Islet of Langerhans (tissue), 1 donor: ENCODE data around the gene ZFP92.
A peak's percentile ranks its signal among the peaks of the same experiment; 100 is the strongest.
"Not testable (repeated sequence)": the region's sequence is repeated elsewhere in the genome, so short reads cannot be mapped to it uniquely, and the experiment has no call there.

Experiments
- FAIRE-seq: peaks from one replicate; lab custom pipeline; 2011; peaks lifted over from hg19 to GRCh38; lab: Jason Lieb, UNC

ZFP92 gene, protein sequence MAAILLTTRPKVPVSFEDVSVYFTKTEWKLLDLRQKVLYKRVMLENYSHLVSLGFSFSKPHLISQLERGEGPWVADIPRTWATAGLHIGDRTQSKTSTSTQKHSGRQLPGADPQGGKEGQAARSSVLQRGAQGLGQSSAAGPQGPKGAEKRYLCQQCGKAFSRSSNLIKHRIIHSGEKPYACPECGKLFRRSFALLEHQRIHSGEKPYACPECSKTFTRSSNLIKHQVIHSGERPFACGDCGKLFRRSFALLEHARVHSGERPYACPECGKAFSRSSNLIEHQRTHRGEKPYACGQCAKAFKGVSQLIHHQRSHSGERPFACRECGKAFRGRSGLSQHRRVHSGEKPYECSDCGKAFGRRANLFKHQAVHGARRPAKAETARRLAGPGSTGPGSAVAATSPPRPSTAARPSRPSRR

DNA sequence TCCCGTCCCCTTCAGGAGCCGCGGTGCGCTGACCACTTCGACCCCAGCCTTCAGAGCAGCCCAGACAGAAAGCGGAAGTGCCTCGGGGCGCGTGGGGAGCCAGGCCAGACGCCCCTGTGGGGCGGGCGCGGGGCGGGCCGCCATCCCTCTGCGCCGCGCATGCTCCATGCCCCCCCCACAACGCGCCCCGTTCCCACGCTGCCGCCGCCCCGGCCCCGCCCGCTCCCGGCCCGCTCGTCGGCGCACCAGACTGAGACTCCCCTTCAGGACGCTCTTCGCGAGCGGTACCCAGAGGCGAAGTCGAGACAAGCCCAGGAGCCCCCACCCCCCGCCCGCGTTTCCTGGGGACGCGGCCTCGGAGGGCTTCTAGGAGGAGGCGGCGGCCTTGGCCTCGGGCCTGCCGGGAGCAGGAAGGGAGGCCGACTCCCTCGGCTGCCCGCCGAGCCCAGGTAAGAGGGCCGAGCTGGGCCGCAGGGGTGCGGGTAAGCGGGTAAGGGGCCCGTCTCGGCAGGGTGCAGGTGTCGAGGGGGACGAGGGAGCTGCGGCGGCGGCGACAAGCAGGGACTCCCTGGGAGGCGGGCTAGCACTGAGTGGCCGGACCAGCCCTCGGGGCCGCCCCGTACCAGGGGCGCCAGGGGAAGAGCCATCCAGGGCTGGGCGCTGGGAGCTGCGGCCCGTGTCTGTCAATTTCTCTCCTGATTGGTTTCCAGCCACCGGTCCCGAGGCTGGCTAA, at the start of gene ZFP92:
Gene ZFP92, plus strand, starts transcription at position 218 of the 733 bp plus-strand sequence. CDS start 6,851 bp downstream, outside the sequence.
- no peak for FAIRE-seq

- peak; percentile 93 for FAIRE-seq
Observed at GRCh38 chrX:153361781-153362397, 49.4 kb upstream of the ZFP92 start.

DNA sequence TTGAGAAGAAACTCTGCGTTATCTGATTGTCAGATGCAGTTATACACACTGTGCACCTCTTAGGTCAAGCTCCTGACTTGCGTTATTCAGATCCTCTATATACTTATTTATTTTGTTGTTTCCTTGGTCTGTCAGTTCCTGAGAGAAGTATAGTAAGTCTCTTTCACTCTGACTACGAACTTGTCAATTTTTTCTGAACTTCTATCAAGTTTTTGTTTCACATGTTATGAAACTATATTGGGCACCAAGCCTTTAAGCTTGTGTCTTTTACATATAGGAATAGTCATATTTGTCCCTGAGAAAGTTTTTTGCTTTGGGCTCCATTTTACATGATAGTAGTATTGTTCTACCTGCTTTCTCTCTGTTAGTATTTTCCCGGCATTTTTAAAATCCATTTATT, 45.6 kb upstream of the ZFP92 start:
- FAIRE-seq, result no peak

DNA sequence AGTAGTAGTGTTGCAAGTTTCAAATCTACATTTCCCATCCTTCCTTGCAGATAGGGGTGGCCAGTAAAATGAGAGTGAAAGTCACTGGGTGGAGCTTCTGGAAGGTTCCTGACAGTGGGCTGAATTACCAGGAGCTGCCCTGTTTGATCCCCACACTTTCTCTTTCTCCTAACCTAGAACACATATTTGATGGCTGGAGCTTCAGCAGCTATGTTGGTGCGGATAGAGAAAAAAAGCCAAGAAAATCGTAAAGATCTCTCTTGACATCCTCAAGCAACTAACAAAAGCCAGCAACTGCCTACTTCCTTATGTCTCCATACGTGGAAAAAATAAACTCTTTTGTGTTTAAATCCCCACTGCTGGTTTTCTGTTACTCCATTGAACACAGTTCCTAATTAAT, 45.2 kb upstream of the ZFP92 start:
- FAIRE-seq, result no peak

DNA sequence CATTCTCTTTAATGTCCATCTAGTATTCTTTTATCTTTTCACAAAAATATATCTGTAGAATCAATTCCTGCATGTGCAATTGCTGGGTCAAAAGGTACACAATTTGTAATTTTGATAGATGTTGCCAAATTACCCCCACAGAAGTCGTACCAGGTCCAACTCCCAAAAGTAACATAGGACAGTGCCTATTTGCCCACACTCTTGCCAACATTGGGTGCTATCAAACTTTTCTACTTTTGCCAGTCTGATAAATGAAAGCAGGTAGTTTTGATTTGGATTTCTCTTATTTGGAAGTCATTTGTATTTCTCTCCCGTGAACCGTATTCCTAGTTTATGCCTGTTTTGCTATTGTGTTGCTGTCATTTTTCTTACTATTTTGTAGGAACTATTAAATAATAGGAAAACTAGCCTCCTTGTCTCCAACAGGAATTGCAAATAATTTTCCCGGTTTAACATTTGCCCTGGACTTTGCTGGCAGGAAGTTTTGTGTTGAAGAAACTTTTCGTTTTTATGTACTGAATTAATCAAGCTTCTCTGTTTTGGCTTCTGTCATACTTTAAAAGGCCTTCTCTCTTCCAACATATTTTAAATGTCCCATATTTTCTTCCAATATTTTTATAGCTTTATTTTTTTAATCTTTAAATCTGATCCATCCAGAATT, 44.3 kb upstream of the ZFP92 start:
- FAIRE-seq, result peak; percentile 27

GRCh38 chrX:153370293-153371055, 40.8 kb upstream of the ZFP92 start:
- peak; percentile 60 for FAIRE-seq

DNA sequence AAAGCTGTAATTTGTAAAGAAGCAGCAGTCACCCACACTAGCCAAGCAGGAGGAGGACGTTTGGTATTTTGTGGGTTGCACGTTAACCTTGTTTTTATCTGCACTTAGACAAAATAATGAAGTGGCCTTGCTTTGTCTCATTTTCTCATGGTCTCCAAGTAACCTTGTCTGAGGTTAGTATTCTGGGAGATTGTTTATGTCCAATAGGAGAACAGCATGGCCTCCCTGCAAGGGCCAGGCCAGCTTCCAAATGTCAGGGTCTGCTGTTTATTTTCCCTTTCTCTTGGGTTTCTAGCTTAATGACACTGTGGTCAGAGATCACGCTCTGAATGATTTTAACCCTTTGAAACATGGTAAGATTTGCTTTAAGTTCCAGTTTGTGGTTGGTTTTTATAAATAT, 40.0 kb upstream of the ZFP92 start:
- FAIRE-seq, result no peak

GRCh38 chrX:153372949-153373348, 38.3 kb upstream of the ZFP92 start:
- no peak for FAIRE-seq

DNA sequence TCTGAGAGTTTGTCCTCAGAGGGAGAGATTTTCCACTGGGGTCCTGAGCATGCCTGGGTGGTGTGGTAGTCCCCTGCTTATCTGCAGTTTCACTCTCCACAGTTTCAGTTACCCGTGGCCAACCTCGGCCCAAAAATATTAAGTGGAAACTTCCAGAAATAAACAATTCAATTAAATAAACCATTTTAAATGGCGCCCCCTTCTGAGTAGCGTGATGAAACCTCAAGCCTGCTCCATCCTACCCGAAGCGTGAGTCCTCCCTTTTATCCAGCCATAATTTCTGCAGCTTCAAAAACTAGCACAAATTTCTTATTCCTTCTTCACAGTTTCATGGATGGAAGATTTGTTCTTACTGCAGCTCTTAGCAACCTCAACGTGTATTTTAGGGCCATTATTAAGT, 36.8 kb upstream of the ZFP92 start:
- no peak for FAIRE-seq

- no peak for FAIRE-seq
Observed at GRCh38 chrX:153375571-153375970, 35.7 kb upstream of the ZFP92 start.

GRCh38 chrX:153377727-153378126, 33.5 kb upstream of the ZFP92 start:
- no peak for FAIRE-seq

GRCh38 chrX:153378607-153379006, 32.7 kb upstream of the ZFP92 start:
- no peak for FAIRE-seq

GRCh38 chrX:153379508-153379907, 31.8 kb upstream of the ZFP92 start:
- FAIRE-seq, result no peak

GRCh38 chrX:153379971-153380581, 31.2 kb upstream of the ZFP92 start:
- no peak for FAIRE-seq

DNA sequence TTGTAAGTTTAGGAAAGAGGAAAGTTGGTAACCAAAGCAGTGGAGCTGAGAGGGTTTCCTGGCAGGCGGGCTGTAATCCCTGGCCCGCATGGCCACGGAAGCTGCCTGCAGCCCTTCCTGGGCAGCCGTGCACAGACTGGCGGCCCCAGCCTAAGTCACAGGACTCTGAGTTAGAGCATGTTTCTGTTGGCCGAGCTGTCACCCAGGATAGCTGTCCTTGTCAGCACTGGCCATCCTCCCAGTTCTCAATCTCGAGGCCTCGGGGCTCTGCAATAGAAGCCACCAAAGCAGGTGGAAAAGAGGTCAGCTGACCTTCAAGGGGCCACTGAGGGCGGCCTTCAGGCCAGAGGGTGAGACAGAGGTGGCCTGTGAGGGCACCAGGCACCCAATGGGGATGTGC, 30.6 kb upstream of the ZFP92 start:
- FAIRE-seq, result no peak

DNA sequence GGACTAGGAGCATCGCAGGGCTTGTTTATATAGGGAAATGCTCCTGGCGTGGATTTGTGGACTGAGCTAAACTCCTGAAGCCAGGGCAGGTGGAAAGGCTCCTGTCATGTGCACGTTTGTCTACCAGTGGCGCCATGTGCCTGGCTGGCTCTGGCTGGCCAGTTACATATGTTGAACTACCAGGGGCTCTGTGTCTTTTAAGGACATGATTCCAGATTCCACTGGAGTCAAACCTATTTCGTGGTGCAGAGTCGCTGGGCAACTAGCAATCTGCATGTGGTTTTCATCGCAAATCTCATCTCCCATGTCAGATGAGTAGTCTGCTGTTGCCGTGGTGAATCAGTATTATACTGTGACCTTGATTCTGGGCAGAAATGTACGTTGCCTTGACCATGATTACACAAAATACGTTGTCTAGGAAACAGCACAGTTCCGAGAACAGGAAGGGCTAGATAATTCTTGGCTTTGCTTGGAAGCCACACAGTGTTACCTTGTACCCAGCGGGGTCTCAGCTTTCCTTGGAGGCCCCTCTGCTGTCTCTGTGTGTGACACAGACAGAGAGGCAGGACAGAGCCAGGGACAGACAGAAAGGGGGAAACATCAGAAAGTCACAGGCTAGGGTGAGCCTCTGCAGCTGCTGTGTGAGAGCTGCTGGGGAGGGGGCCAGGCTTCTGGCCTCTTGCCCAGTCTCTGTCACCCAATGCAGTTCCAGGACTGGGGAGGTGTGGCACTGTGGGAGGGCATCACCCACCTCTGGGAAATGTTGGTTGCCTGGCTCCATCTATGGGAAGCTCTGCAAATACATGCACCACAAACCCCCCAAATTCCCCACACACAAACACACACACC, 29.4 kb upstream of the ZFP92 start:
- peak; percentile 97 for FAIRE-seq

GRCh38 chrX:153382563-153383482, 28.4 kb upstream of the ZFP92 start:
- FAIRE-seq, result no peak

- no peak for FAIRE-seq
Observed at GRCh38 chrX:153384390-153384789, 26.9 kb upstream of the ZFP92 start.

DNA sequence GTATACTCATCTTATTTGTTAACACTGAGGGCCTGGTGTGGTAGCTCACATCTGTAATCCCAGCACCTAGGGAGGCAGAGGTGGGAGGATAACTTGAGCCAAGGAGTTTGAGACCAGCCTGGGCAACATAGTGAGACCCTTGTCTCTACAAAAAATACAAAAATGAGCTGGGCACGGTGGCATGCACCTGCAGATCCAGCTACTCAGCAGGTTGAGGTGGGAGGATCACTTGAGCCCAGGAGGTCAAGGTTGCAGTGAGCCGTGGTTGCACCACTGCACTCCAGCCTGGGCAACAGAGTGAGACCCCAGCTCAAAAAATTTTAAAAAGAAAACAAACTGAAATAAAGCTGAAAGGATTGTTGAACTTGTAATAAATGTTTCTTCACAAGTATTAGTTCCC, 26.3 kb upstream of the ZFP92 start:
- FAIRE-seq, result not testable (repeated sequence)
